KOPT-K1 (cell line): ENCODE data around the gene TMEM120B.

ENCODE experiments used
- H3K27ac ChIP-seq: fragments of 200-600 bp; sonication (generic); 2 replicates; pipeline ENCODE4 v1.5.1; 2016; ENCODE audit warnings: antibody characterized with exemption, mild to moderate bottlenecking, low read depth, low read length; ENCODE audit not compliant: poor library complexity, severe bottlenecking
- H3K36me3 ChIP-seq: fragments of 200-600 bp; sonication (generic); 2 replicates; pipeline ENCODE4 v1.5.1; 2017; ENCODE audit warnings: antibody characterized with exemption, mild to moderate bottlenecking, low read length, moderate library complexity; ENCODE audit not compliant: insufficient read depth
- H3K9me3 ChIP-seq: fragments of 200-600 bp; sonication (generic); 2 replicates; pipeline ENCODE4 v1.5.1; 2017; ENCODE audit warnings: antibody characterized with exemption, low read length, mild to moderate bottlenecking; ENCODE audit not compliant: insufficient read depth, poor library complexity, severe bottlenecking

TMEM120B gene

DNA sequence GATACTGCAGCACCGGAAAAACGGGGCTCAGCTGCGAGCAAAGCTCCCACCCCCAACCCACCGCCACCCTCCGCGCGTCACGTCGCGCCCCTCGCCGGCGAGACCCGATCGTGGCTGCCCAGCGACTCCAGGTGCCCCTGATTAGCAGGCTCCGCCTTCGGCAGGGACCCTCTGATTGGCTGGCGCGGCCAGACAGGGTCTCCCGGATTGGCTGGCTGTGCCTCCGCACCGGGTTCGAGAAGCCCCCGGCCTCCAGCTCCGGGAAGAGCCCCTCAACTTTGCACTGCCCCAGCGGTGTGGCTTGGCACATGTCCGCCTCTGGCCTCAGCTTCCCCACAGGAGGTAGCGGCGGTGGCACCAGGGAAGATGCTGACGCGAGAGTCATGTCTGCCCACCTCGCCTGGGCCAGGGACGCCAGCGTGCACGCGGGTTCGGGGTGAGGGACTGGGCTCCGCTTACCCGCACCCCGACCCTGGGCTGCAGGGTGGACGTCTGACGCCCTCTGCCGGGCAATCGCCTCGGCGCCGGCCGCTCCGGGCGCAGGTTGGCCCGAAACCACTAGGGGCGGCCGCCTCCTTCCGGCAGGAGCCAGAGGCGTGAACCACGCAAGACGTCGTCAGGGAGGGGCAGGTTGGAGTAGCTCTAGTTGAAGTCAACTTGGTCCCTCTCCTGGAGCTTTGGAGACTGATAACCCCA, 81.4 kb downstream of the TMEM120B start:
- Histone ChIP-seq H3K27ac (peak overlapping the region; percentile 95), H3K9me3 (no peaks in the 10 kb centered on the region), H3K36me3 (peaks cover 39% of the 10 kb centered on the region)

DNA sequence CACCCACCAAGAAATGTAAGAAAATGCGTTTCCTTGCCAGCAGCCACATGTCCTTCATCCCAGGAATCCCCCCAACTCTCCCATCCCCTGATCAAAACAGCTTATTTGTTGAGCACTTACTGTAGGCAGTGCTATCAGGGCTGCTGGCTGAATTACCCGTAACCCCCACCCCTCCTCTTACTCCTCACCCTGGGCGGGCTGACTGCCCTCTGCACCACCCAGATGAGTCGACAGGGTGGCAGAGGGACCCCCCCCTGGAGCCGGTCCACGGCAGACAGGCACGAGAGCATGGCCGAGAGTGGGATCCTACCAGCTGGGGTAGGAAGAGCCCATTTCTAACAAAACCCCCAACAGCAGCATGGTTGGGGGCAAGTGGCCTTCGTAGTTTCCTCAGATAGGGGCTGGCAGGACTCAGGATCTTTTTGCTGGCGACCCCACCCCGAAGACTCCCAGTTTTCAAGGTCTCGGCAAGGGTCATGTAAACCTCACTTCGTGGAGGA, 82.0 kb downstream of the TMEM120B start:
- H3K27ac ChIP-seq = peak overlapping the region; percentile 95
- no peaks in the 10 kb centered on the region for H3K9me3 ChIP-seq
- H3K36me3 ChIP-seq = peaks cover 42% of the 10 kb centered on the region

DNA sequence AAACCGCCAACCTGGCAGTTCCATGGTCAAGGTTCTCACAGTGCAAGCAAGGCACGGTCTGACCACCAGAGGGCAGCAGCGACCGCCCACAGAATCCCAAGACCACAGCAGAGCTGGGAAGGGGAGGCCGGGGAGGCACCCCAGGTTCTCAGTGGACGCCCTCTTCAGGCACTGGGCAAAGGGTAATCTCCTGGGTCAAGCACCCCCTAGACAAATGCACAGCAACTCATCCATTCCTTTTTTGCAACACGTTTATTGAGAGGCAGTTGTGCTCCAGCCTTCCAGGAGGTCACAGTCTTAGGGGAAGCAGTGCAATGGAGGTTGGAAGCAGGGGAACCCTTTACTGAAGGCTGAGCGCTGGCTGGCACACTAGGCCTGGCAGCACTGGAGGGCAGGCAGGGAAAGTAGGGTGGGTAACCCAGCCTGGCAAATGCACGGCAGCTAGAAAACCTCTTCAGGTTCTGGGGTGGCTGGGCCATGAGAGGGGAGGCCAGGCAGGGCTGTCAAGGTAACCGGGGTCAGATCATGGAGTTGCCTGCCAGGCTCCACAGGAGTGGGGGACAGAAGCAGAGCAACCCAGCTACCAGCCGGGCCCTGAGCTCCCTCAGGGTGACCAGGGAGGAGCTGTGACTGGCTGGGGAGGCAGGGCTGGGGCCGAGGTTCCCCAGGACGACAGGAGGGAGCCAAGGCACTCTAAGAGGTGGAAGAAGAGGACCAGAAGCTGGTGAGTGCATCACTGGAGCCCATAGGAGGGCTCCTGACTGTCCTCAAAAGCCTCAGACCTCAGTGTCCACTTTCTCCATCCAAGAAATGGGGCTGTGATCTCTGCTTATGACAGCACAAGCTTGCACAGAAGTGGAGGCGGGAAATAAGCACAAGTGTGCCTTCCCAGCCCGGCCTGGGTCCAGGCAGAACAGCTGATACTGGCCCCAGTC, 82.7 kb downstream of the TMEM120B start:
- Histone ChIP-seq H3K9me3 (no peaks in the 10 kb centered on the region), H3K36me3 (peaks cover 42% of the 10 kb centered on the region), H3K27ac (peak overlapping the region; percentile 95)

DNA sequence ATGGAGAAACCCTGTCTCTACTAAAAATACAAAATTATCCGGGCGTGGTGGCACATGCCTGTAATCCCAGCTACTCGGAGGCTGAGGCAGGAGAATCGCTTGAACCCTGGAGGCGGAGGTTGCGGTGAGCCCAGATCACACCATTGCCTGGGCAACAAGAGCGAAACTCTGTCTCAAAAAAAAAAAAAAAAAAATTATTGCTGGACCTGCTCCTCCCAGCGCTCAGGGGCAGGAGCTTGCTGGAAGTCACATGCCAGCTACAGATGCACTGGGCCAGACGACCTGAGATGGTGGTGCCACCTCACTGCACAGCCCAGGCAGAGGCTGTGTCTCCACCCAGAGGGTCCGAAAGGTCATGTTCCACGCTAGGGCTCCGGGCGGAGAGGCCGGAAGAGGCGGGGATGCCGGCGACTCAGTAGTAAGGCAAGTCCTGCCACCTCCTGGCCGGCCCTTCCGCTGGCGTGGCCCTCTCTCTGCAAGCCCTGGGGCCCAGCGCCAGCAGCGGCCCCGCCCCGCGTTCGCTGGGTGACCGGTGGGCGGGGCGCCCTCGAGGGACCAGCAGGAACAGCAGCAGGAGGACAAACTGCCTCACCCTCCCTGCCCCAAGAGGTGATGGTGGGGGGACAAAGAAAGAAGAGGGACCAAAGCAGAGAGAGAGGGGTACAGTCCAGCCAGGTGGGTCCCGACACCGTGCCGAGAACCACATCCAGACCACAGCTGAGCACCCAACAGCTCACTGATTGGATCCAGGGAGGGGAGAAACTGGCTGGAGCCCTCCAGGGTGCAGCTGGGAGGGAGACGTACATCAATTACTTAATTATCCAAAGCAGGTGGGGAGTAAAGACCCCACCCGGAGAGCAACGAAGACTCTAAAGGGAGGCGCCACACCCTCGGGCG, 84.6 kb downstream of the TMEM120B start:
- Histone ChIP-seq H3K27ac (no peak overlapping the region), H3K36me3 (peaks cover 42% of the 10 kb centered on the region), H3K9me3 (no peaks in the 10 kb centered on the region)

DNA sequence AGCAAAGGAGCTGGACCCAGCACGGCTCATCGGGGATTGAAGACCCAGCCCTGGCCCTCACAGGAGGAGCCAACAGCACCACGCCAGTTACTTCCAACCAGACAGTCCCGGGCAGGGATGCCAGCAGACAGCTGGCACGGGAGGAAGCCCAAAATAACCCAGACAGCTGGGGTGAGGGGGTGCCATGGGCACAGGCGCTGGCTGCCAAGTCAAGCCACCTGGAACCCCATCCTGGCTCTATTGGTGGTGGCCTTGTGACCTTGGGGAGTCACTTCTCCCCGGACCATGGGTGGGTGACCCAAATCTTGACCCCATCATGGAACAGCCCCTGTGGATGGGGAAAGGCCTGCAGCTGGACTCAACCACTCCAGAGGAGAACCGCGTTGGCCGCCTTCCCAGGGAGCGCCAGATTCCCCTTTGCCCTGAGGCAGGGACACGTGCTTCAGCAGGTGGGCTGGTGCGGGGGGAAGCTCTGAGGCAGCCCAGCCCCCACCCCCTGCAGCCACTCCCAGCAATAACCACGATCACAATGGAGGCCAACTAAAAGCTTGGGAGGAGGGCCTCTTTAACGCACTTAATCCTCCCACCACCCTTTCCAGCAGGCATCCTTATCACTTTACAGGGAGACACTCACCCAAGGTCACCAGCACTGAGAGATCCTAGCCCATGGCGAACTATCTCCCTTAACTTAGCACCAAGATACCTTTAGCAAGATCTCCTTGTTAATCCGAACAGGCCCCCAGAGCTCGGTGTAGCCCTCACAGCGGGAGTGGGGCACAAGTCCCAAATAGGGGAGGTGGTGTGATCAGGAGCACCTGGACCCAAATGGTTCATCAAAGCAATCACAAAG, 85.6 kb downstream of the TMEM120B start:
- peak overlapping the region; percentile 98 for H3K27ac ChIP-seq
- no peaks in the 10 kb centered on the region for H3K9me3 ChIP-seq
- peaks cover 42% of the 10 kb centered on the region for H3K36me3 ChIP-seq

DNA sequence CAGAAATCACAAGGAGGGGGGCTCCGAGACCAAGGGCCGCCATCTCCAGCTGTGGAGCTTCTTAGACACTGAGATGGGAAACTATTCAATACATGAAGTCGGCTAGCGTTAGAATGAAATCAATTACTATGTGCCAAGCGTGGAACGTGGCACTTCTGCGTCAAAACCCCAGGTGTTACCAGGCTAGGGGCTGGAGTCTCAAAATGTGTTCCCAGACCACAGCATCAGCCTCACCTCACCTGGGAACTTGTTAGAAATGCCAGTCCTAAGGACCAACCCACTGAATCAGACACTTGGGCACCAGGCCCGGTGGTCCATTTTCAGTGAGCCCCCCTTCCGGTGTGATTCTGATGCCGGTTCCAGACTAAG, 86.2 kb downstream of the TMEM120B start:
- Histone ChIP-seq H3K27ac (peak overlapping the region; percentile 98), H3K9me3 (no peaks in the 10 kb centered on the region), H3K36me3 (peaks cover 42% of the 10 kb centered on the region)

DNA sequence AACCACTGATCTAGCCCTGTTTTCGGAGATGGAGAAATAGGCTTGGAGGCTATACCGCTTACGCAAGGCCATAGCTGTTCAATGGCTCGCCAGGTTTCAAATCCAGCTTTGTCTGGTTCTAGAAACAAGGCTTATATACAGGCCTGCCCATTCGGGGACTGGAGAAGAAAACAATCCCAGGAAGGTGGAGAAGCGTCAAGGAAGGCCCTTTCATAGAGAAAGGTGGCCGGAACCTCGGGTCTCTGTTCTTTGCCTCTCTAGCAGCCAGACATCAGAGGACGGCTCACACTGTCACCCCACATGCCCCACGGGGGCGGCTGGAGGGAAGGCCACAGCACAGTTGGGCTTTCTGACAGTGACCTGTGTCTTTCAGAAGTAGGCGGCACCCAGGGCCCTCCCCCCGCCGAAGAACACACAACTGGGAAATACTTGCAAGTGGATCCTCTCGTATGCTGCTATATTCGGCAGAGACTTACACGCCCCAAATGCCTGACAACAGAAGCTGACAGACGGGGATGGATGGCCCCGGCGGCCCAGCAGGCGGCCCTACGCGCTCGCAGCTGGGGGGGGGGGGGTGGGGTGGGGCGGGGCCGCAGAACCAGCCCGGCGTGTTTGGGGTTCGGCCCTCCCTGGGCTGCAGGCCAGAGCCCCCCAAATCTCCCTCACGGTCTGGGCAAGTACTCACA, 86.7 kb downstream of the TMEM120B start:
- H3K36me3 ChIP-seq = peaks cover 42% of the 10 kb centered on the region

DNA sequence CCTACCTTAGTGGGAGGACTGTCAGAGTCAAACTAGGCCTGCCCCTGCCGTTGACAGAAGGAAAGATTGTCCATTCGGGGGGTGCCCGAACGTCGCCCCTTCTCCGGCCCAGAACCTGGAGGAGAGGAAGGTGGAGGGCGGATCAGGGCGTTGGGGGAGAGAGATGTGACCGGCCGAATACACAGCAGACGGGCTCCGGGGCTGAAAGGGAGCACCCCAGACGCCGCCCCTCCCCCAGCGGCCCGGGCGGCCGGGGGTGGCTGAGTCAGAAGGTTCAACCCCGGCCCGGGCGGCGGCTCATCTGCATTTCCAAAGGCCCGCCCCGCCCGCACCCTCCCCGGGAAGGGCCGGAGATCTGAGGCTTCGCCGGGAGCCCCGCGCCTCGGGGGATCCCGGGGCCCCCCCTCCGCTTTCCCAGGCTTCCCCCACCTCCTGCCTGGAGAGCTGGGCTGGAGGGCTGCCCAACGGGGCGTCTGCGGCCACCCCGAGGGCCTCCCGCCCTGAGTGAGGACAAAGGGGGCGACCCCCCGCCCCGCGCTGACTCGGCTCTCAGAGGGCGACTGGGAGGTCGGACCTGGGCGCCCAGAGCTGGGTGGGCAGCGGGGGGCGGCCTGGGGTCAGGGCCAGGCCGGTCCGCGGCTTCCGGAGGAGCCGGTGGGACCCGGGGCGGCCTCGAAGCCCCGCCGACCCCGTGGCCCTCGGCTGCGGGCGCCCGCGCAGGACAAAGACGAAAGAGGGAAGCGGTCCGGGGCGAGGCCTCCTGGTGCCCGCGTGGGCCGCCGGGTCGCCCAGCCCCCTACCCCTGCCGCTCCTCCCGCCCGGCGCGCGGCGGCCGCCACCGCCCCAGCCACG, 87.5 kb downstream of the TMEM120B start:
- Histone ChIP-seq H3K9me3 (no peaks in the 10 kb centered on the region), H3K27ac (peak overlapping the region; percentile 98), H3K36me3 (peaks cover 42% of the 10 kb centered on the region)

More for the DNA sequence above, 86.7 kb downstream of the TMEM120B start:
- Histone ChIP-seq H3K27ac (peak overlapping the region; percentile 98), H3K9me3 (no peaks in the 10 kb centered on the region)

DNA sequence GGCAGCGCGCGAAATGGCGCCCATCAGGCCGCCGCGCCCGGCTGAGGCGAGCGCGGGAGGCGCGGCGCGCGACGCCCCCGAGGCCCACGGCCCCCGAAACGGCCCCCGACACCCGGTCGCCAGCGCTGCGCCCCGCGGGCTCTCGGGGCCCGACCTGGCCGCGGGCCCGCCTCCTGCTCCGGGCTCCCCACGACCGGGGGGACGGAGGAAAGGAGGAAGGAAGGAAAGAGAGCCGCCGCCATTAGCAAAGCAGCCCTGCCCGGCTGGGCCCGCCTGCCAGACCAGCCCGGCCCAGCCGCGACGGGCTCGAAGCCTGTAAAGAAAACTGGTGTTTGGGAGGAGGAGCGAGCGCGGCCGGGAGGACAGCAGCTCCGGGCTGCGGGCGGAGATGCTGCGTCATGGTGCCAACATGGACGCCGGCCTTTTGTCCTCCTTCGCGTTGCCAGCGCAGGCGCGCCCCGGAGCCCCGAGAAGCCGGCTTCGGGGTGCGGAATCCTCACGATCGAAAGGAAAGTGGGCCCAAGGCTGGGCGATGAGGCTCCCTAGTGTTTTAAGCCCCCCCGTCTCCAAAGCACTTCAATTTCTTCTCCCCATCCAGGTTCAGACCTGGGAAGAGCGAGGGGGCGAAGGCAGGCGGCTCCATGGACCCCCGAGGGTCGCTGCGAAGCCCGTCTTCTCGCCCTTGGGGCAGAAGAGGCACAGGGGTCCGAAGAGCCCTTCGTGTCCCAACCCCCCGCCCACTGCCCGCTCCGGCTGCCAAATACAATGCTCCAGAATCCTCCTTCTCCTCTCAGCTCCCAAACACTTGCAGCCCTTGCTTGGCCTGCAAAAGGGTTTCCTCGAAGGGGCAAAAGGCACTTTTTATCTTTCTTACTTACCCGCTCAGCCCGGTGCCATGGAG, 88.4 kb downstream of the TMEM120B start:
- Histone ChIP-seq H3K36me3 (peaks cover 36% of the 10 kb centered on the region), H3K9me3 (no peaks in the 10 kb centered on the region), H3K27ac (peak overlapping the region; percentile 98)

DNA sequence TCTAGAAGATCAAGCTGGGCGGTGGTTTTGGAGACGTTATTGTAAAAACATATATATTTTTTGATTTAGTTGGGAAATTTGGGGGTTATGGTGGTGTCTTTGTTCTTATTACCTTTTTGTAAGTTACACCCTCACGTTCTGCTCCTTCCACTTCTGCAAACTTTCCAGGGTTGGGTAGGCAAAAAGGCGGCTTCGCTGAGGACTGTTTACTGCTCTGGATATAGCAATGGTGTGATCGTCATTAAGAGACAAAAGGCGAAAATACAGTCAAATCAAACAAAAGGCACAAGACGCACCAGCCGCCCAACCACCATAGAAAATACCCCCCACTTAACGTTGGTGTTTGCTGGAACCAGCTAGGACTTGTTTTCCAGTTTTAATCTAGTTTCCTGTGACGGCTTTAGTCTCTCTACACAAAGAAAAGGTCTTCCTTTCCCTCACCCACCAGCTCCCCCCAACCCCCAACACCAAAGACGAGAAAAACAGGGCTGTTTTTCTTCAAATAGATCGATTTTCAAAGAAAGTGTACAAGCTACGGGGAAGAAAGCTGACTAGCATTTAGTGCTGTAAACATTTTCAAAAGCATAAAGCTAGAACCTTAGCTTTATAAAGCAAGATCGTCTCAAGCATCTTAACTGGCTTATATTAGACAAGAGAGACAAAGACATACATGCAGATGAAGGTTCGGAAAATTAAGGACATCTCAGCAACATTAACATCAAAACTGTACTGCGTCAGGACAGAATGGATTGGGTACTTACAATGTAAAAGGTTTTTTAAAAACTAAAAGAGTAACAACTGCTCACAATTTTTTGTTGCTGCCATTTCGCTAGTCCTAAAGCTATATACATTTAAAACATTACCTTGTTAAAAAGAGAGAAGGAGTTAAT, 89.3 kb downstream of the TMEM120B start:
- Histone ChIP-seq H3K27ac (peak overlapping the region; percentile 98), H3K36me3 (peaks cover 37% of the 10 kb centered on the region), H3K9me3 (no peaks in the 10 kb centered on the region)

DNA sequence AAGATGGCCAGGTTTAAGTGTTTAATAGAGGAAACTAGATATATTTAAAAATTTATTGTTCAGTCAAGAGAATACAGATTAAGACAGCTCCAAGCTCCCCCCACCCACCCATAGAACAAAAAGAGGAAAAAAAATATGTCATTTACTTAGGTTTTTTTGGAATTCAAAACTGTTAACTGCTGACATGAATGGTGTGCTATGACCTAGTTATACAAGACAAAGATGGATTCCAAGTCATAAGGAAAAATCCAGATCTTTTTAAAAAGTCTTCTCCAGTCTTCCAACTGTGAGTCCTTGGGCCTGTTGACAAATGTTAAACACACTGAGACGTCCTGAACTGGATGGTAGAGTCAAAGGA, 89.9 kb downstream of the TMEM120B start:
- peaks cover 37% of the 10 kb centered on the region for H3K36me3 ChIP-seq
- peak overlapping the region; percentile 98 for H3K27ac ChIP-seq
- no peaks in the 10 kb centered on the region for H3K9me3 ChIP-seq
